ENCODE results near the gene GNRHR. TPM values are rescaled to one million over a fixed set of nuclear protein-coding genes. Genes with fewer than 3 reads are reported as not detected.
A peak's percentile ranks its signal among the peaks of the same experiment; 100 is the strongest.
"Not testable (repeated sequence)": the region's sequence is repeated elsewhere in the genome, so short reads cannot be mapped to it uniquely, and the experiment has no call there.

Gene GNRHR
- total RNA-seq, 1 donor from 2014 or later, result not detected

- TF ChIP-seq CTCF (IDR thresholded peaks at IDR 0.05), result no peak
- DNase-seq (ENCODE audit: extremely low spot score, unreplicated experiment), result no peak
- no peak overlapping the region for H3K4me3 Mint-ChIP-seq (ENCODE audit: unreplicated experiment)
- H3K4me1 Mint-ChIP-seq (ENCODE audit: unreplicated experiment), result peaks cover 12% of the 10 kb centered on the region
- H3K27me3 Mint-ChIP-seq (ENCODE audit: unreplicated experiment), result no peaks in the 10 kb centered on the region
- no peak overlapping the region for H3K27ac Mint-ChIP-seq (ENCODE audit: unreplicated experiment)
- H3K9me3 Mint-ChIP-seq (ENCODE audit: unreplicated experiment), result no peaks in the 10 kb centered on the region
- H3K36me3 Mint-ChIP-seq (ENCODE audit: unreplicated experiment), result peaks cover 3% of the 10 kb centered on the region
Measured at GRCh38 chr4:67712650-67713528, 41.3 kb downstream of the GNRHR start.

GRCh38 chr4:67712000-67712625, 42.1 kb downstream of the GNRHR start:
- peaks cover 3% of the 10 kb centered on the region for H3K36me3 Mint-ChIP-seq (ENCODE audit: unreplicated experiment)
- TF ChIP-seq CTCF (IDR thresholded peaks at IDR 0.05), result no peak
- peaks cover 12% of the 10 kb centered on the region for H3K4me1 Mint-ChIP-seq (ENCODE audit: unreplicated experiment)
- no peaks in the 10 kb centered on the region for H3K9me3 Mint-ChIP-seq (ENCODE audit: unreplicated experiment)
- no peak for DNase-seq (ENCODE audit: extremely low spot score, unreplicated experiment)
- no peaks in the 10 kb centered on the region for H3K27me3 Mint-ChIP-seq (ENCODE audit: unreplicated experiment)
- H3K4me3 Mint-ChIP-seq (ENCODE audit: unreplicated experiment), result no peak overlapping the region
- H3K27ac Mint-ChIP-seq (ENCODE audit: unreplicated experiment), result no peak overlapping the region

- H3K27me3 Mint-ChIP-seq (ENCODE audit: unreplicated experiment); H3K27ac Mint-ChIP-seq (ENCODE audit: unreplicated experiment): not testable (repeated sequence)
Measured at GRCh38 chr4:67706682-67707081, 47.5 kb downstream of the GNRHR start.

GRCh38 chr4:67704843-67705242, 49.3 kb downstream of the GNRHR start:
- peaks cover 4% of the 10 kb centered on the region for H3K36me3 Mint-ChIP-seq (ENCODE audit: unreplicated experiment)
- H3K27ac Mint-ChIP-seq (ENCODE audit: unreplicated experiment), result no peak overlapping the region
- TF ChIP-seq CTCF (IDR thresholded peaks at IDR 0.05), result no peak
- H3K4me3 Mint-ChIP-seq (ENCODE audit: unreplicated experiment), result no peak overlapping the region
- H3K4me1 Mint-ChIP-seq (ENCODE audit: unreplicated experiment), result peaks cover 15% of the 10 kb centered on the region
- no peaks in the 10 kb centered on the region for H3K27me3 Mint-ChIP-seq (ENCODE audit: unreplicated experiment)
- H3K9me3 Mint-ChIP-seq (ENCODE audit: unreplicated experiment), result peaks cover 3% of the 10 kb centered on the region
- DNase-seq (ENCODE audit: extremely low spot score, unreplicated experiment), result no peak

More at GRCh38 chr4:67706682-67707081, 47.5 kb downstream of the GNRHR start:
- not testable (repeated sequence) for H3K9me3 Mint-ChIP-seq (ENCODE audit: unreplicated experiment); H3K36me3 Mint-ChIP-seq (ENCODE audit: unreplicated experiment); H3K4me1 Mint-ChIP-seq (ENCODE audit: unreplicated experiment); DNase-seq (ENCODE audit: extremely low spot score, unreplicated experiment); H3K4me3 Mint-ChIP-seq (ENCODE audit: unreplicated experiment)

- H3K36me3 Mint-ChIP-seq (ENCODE audit: unreplicated experiment), result peaks cover 4% of the 10 kb centered on the region
- peaks cover 23% of the 10 kb centered on the region for H3K4me1 Mint-ChIP-seq (ENCODE audit: unreplicated experiment)
- TF ChIP-seq CTCF (IDR thresholded peaks at IDR 0.05), result no peak
- H3K27me3 Mint-ChIP-seq (ENCODE audit: unreplicated experiment), result no peaks in the 10 kb centered on the region
- peak overlapping the region; percentile 89 for H3K27ac Mint-ChIP-seq (ENCODE audit: unreplicated experiment)
- H3K4me3 Mint-ChIP-seq (ENCODE audit: unreplicated experiment), result peak overlapping the region; percentile 89
- peaks cover 3% of the 10 kb centered on the region for H3K9me3 Mint-ChIP-seq (ENCODE audit: unreplicated experiment)
- no peak for DNase-seq (ENCODE audit: extremely low spot score, unreplicated experiment)
Measured at GRCh38 chr4:67702166-67702565, 52.0 kb downstream of the GNRHR start.

Measured in osteocyte (in vitro differentiated cells).